Breast epithelium (tissue), 3 donors: ENCODE measurements around the gene BPIFB3.
"Not testable (repeated sequence)": the region's sequence is repeated elsewhere in the genome, so short reads cannot be mapped to it uniquely, and the experiment has no call there.

Experiments used
- CTCF ChIP-seq, 3 donors: fragments of 450-650 bp; IDR thresholded peaks; one replicate each; pipeline ENCODE4 v1.5.1; 2016 to 2017; ENCODE audit warnings: antibody characterized with exemption in 3 of 3, mild to moderate bottlenecking in 3 of 3, moderate library complexity in 3 of 3
- POLR2A ChIP-seq: fragments of 450-650 bp; IDR thresholded peaks from one replicate; pipeline ENCODE4 v1.6.1; 2016; ENCODE audit warnings: antibody characterized with exemption, mild to moderate bottlenecking, moderate library complexity
- POLR2AphosphoS5 ChIP-seq, 3 donors: sonication (generic); formaldehyde crosslinking; IDR thresholded peaks; one replicate each; pipeline ENCODE4 v1.6.1; 2017; ENCODE audit warnings: antibody characterized with exemption in 3 of 3

DNA sequence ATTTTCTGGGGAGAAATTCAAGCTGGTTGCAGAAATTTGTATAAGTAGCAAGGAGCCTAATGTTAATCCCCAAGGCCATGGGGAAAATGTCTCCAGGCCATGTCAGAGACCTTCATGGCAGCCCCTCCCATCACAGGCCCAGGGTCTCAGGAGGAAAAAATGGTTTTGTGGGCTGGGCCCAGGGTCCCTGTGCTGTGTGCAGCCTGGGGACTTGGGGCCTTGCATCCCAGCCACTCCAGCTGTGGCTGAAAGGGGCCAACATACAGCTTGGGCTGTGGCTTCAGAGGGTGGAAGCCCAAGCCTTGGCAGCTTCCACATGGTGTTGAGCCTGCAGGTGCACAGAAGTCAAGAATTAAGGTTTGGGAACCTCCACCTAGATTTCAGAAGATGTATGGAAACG is 68.6 kb downstream of the BPIFB3 start:
- not testable (repeated sequence) for TF ChIP-seq CTCF (IDR thresholded peaks at IDR 0.05); POLR2AphosphoS5 (IDR thresholded peaks at IDR 0.05); POLR2A
